NCI-H774 (cell line): ENCODE measurements around the gene RUVBL2.
"Not testable (repeated sequence)": the region's sequence is repeated elsewhere in the genome, so short reads cannot be mapped to it uniquely, and the experiment has no call there.

Experiments
- DNase-seq: peaks from one replicate; lab custom pipeline; 2025; lab: John Stamatoyannopoulos, UW

The RUVBL2 gene

GRCh38 chr19:49049834-49050233 is 56.1 kb downstream of the RUVBL2 start:
- not testable (repeated sequence) for DNase-seq

GRCh38 chr19:49050376-49051033 is 56.8 kb downstream of the RUVBL2 start:
- not testable (repeated sequence) for DNase-seq

- DNase-seq: peak; percentile 59
These were observed 62.6 kb downstream of the RUVBL2 start for GRCh38 chr19:49056101-49056901.

DNA sequence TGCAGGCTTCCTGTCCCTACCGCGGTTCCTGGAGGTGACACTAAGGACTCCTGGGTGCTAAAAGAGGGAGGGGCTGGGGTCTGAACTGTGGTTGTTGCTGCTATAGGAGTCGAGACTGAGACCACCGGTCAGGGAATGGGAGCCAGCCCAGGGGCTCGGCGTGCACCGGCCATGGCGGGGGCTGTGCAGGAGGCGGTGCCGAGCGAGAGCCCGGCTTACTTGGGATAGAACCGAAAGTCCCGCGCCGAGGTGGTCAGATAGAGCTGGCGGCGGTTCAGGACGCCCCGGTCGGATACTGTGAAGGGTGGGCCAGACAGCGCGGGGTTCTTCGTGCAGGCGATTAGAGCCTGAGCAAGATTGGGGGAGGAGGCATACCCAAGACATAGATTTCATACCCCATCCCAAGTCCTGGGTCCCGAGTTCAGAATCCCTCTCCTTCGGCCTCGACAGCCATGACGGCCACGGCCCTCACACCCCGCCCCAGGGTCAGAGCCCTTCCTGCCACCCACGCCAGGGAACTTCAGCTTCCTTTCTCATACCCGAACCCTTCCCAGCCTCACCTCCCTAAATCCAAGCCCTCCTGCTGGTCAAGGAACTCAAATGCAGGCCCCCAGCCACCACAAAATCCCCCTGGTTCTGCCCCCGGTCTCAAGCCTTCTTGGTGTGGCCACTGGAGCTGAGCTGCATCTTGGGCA is 63.4 kb downstream of the RUVBL2 start:
- DNase-seq: not testable (repeated sequence)

- DNase-seq: peak; percentile 32
These were observed 64.0 kb downstream of the RUVBL2 start, which contains the start of gene CGB7 for GRCh38 chr19:49057636-49058234. TSS of gene CGB7 (minus strand) at chr19:49057749. CDS start at chr19:49055375, 2,374 bp downstream.

GRCh38 chr19:49058562-49058961 is 64.9 kb downstream of the RUVBL2 start:
- DNase-seq: no peak

- no peak for DNase-seq
These were observed 65.4 kb downstream of the RUVBL2 start for GRCh38 chr19:49059053-49059452.

DNA sequence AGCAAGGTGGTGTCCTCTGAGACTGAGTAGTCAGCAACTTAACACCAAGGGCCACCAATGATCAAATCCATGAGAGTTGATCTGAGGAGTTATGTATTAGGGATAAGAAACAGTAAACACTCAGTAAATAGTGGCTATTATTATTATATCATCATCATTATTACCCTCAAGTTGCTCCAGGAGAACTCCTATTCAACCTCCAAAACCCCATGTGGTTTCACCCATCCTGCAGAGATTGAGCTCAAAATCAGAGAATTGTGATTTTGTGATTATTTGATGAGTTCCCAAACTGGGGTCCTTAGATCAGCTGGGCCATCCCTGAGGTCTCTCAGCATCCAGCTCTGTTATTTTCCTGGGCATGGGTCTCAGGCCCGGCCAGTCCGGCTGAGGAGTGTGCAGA is 67.3 kb downstream of the RUVBL2 start:
- no peak for DNase-seq

- no peak for DNase-seq
These were observed 67.8 kb downstream of the RUVBL2 start for GRCh38 chr19:49061445-49061844.

- DNase-seq: no peak
These were observed 70.4 kb downstream of the RUVBL2 start for GRCh38 chr19:49064029-49064629.

DNA sequence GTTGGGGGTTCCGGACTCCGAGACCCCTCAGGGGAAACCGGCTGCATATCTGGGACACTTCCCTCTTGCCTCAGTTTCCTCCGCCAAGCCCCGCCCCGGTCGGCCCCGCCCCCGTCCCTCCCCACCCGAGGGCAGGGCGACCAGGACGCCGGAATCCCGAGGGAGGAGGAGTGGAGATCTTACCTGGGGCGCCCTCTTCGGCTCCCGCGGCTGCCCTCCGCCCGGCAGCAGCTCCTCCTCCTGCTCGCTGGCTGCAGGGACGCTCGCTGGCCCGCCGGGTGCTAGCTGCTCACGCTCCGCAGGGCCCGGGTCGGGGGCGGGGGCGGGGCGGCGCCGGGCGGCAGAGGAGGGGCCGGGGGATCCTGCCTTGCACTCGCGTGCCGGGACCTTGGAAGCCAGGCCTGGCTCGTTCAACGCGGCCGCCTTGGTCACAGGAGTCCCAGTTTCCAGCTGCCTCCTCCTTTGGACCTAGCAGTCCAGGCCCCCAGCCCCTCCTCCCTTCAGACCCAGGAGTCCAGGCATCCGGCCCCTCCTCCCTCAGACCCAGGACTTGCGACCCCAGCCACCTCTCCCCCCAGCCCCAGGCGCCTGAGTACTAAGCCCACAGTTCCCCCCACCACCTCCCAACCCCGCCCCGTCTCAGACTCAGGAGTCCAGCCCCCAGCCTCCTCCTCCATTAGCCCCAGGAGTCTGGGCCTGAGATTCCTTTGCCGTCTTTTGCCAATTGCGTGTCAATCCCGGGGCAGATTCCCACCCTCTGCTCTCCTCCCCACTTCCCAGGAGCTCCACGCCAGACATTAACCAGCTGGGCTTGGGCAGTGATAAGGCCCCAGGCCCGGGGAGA is 71.3 kb downstream of the RUVBL2 start, which contains the start of gene NTF4:
Gene NTF4 (minus strand): TSS at position 51 of the 844 bp plus-strand sequence. CDS start 2,821 bp downstream, outside the sequence.
- no peak for DNase-seq
